HepG2 (cell line): ENCODE results near the gene EPB41L1. TPM values are rescaled to one million over a fixed set of nuclear protein-coding genes. Genes with fewer than 3 reads are reported as not detected.

ENCODE experiments used
- DNMT3B ChIP-seq: conservative IDR thresholded peaks from 2 replicates; pipeline ENCODE4 v1.6.1; 2016; ENCODE audit warnings: missing biosample characterization, control low read depth
- EED ChIP-seq: sonication (generic); formaldehyde crosslinking; IDR thresholded peaks from 2 replicates; pipeline ENCODE4 v1.5.0; 2020; ENCODE audit warnings: mild to moderate bottlenecking, missing genetic modification reagents
- ERF ChIP-seq: IDR thresholded peaks from 2 replicates; pipeline ENCODE4 v1.6.1; 2018; ENCODE audit warnings: missing biosample characterization, missing genetic modification reagents
- GTF2F1 ChIP-seq: fragments of 150-350 bp; IDR thresholded peaks from 2 replicates; pipeline ENCODE4 v1.6.1; 2014; ENCODE audit warnings: low read length
- IRX3 ChIP-seq: sonication (generic); formaldehyde crosslinking; IDR thresholded peaks from 2 replicates; pipeline ENCODE4 v1.8.1; 2023; ENCODE audit warnings: mild to moderate bottlenecking, low read depth, missing genetic modification reagents, borderline replicate concordance
- JUND ChIP-seq: sonication (generic); formaldehyde crosslinking; IDR thresholded peaks from 2 replicates; pipeline ENCODE4 v1.8.0; 2022; ENCODE audit warnings: mild to moderate bottlenecking, missing genetic modification reagents
- MATR3 ChIP-seq: sonication (generic); formaldehyde crosslinking; IDR thresholded peaks from 2 replicates; pipeline ENCODE4 v1.4.0; 2020; ENCODE audit warnings: missing genetic modification reagents
- PITX1 ChIP-seq: sonication (generic); formaldehyde crosslinking; IDR thresholded peaks from 2 replicates; pipeline ENCODE4 v1.5.1; 2020; ENCODE audit warnings: mild to moderate bottlenecking, missing genetic modification reagents
- SALL1 ChIP-seq: sonication (generic); formaldehyde crosslinking; IDR thresholded peaks from 2 replicates; pipeline ENCODE4 v1.8.0; 2022; ENCODE audit warnings: mild to moderate bottlenecking, missing genetic modification reagents
- TCF12 ChIP-seq, 2 experiments: fragments of 450-650 bp in 1 of 2; sonication (generic) in 1 of 2; formaldehyde crosslinking in 1 of 2; IDR thresholded peaks; 2 replicates each; pipeline versions ENCODE4 v1.6.1 to v1.8.0; 2017 to 2022; ENCODE audit warnings: antibody characterized with exemption in 1 of 2, mild to moderate bottlenecking in 1 of 2, missing genetic modification reagents in 1 of 2, moderate library complexity in 1 of 2
- TP53 ChIP-seq: sonication (generic); formaldehyde crosslinking; conservative IDR thresholded peaks from 2 replicates; pipeline ENCODE4 v1.4.0; 2020; ENCODE audit warnings: missing genetic modification reagents
- ZFP37 ChIP-seq: sonication (generic); formaldehyde crosslinking; IDR thresholded peaks from 2 replicates; pipeline ENCODE4 v1.4.0; 2020; ENCODE audit warnings: missing genetic modification reagents, borderline replicate concordance
- ZKSCAN1 ChIP-seq: fragments of 150-350 bp; IDR thresholded peaks from 2 replicates; pipeline ENCODE4 v1.6.1; 2014; ENCODE audit warnings: low read length
- ZMYM3 ChIP-seq: sonication (generic); formaldehyde crosslinking; IDR thresholded peaks from 2 replicates; pipeline ENCODE4 v1.5.1; 2020; ENCODE audit warnings: mild to moderate bottlenecking, missing genetic modification reagents
- ZNF329 ChIP-seq: sonication (generic); formaldehyde crosslinking; IDR thresholded peaks from 2 replicates; pipeline ENCODE4 v1.9.0; 2021; ENCODE audit warnings: low read depth, mild to moderate bottlenecking, missing genetic modification reagents
- ZNF501 ChIP-seq: sonication (generic); formaldehyde crosslinking; IDR thresholded peaks from 2 replicates; pipeline ENCODE4 v1.5.1; 2020; ENCODE audit warnings: mild to moderate bottlenecking, moderate library complexity, missing genetic modification reagents
- ZNF678 ChIP-seq: sonication (generic); formaldehyde crosslinking; IDR thresholded peaks from 2 replicates; pipeline ENCODE4 v1.4.0; 2020; ENCODE audit warnings: mild to moderate bottlenecking, missing genetic modification reagents
- polyA plus RNA-seq, 8 experiments: library from polyadenylated mRNA; depleted of rRNA in 3 of 8; stranded (reverse) in 7 of 8; unstranded in 1 of 8; fragments of >200 nt; fragmentation: Illumina TruSeq in 4 of 8; extraction: Trizol in 4 of 8; gene quantifications; 2 replicates each; pipeline versions ENCODE4 v1.2.1 to v1.2.3, GENCODE V29; 2011 to 2016; ENCODE audit warnings: low read depth in 4 of 8, missing spikeins in 1 of 8, mixed read lengths in 1 of 8; ENCODE audit not compliant: insufficient read depth in 1 of 8
- total RNA-seq, 5 experiments: library from RNA; depleted of rRNA; stranded (reverse); fragments of >200 nt; fragmentation: Illumina TruSeq; extraction: Trizol; gene quantifications; 2 replicates each; pipeline ENCODE4 v1.2.3, GENCODE V29; 2016; ENCODE audit warnings: low read depth in 1 of 5
- TF ChIP-seq, protein P1 (sequence below): sonication (generic); formaldehyde crosslinking; IDR thresholded peaks from 2 replicates; pipeline ENCODE4 v1.4.0; 2020; ENCODE audit warnings: missing genetic modification reagents, borderline replicate concordance
- TF ChIP-seq, protein P2 (sequence below): sonication (generic); formaldehyde crosslinking; IDR thresholded peaks from 2 replicates; pipeline ENCODE4 v1.4.0; 2020; ENCODE audit warnings: mild to moderate bottlenecking, low read depth, missing genetic modification reagents
- TF ChIP-seq, protein P3 (sequence below): sonication (generic); formaldehyde crosslinking; IDR thresholded peaks from 2 replicates; pipeline ENCODE4 v1.4.0; 2020; ENCODE audit warnings: mild to moderate bottlenecking, missing genetic modification reagents
- TF ChIP-seq, protein P4 (sequence below): sonication (generic); formaldehyde crosslinking; IDR thresholded peaks from 2 replicates; pipeline ENCODE4 v1.8.1; 2023; ENCODE audit warnings: mild to moderate bottlenecking, missing genetic modification reagents

Gene EPB41L1
- total and polyA plus RNA-seq, 2 of the 13 experiments (the other 11 are each of a cell fraction or from before 2014, with no cell fraction given) = 16.7 to 39.0 TPM

DNA sequence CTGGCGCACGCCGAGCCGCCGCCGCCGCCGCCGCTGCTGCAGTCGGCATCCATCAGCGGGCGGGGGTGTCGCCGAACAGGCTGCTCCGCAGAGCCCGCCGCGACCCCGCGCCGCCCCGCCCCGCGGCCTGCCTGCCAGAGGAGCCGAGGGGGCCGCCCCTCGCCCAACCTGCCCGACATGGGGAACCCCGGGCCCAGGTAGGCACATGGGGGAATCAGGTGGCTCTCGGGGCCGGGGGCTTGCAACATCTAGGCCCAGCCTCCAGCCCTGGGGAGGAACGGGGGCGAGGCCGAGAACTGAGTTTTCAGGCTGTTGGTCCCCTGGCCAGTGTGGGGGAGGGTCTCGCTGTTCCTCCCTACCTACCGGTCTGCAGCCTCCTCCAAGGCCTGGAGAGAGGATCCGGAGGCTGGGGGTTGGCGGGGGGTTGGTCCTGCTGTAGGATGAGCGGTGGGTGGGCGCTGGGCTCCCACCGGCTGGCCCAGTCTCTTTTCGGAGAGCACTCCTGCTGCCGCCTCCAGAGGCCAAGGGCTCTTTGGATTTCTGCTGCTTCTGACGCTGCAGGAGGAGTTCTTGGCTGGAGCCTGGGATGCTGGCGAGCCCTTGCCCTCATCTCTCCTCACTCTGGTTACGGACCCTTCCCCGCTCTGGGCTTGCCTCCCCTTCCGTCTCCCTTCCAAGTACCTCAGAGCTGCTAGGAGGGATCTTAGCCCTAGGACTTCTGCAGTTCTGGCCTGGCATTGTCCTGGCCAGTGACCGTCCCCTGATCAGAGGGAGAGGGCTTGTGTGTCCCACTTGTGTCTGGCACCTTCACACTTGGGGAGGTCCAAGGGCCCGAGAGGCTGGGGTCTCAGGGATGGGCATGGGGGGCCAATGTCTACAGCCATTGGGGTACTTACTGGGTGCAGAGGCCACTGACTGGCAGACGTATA, at the start of gene EPB41L1 (continued):
- TF ChIP-seq, protein P1, sequence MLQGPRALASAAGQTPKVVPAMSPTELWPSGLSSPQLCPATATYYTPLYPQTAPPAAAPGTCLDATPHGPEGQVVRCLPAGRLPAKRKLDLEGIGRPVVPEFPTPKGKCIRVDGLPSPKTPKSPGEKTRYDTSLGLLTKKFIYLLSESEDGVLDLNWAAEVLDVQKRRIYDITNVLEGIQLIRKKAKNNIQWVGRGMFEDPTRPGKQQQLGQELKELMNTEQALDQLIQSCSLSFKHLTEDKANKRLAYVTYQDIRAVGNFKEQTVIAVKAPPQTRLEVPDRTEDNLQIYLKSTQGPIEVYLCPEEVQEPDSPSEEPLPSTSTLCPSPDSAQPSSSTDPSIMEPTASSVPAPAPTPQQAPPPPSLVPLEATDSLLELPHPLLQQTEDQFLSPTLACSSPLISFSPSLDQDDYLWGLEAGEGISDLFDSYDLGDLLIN (CRISPR knock-in tag) = 0 out of 2 replicates have a peak, but pooled peaks have one; percentile 51
- TF ChIP-seq, protein P2, sequence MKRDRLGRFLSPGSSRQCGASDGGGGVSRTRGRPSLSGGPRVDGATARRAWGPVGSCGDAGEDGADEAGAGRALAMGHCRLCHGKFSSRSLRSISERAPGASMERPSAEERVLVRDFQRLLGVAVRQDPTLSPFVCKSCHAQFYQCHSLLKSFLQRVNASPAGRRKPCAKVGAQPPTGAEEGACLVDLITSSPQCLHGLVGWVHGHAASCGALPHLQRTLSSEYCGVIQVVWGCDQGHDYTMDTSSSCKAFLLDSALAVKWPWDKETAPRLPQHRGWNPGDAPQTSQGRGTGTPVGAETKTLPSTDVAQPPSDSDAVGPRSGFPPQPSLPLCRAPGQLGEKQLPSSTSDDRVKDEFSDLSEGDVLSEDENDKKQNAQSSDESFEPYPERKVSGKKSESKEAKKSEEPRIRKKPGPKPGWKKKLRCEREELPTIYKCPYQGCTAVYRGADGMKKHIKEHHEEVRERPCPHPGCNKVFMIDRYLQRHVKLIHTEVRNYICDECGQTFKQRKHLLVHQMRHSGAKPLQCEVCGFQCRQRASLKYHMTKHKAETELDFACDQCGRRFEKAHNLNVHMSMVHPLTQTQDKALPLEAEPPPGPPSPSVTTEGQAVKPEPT = 0 out of 2 replicates have a peak, but pooled peaks have one; percentile 29
- 0 out of 2 replicates have a peak, but pooled peaks have one; percentile 30 for TF ChIP-seq DNMT3B (CRISPR knock-in tag)
- 0 out of 2 replicates have a peak, but pooled peaks have one; percentile 39 for TF ChIP-seq ZFP37
- TF ChIP-seq, protein P3, sequence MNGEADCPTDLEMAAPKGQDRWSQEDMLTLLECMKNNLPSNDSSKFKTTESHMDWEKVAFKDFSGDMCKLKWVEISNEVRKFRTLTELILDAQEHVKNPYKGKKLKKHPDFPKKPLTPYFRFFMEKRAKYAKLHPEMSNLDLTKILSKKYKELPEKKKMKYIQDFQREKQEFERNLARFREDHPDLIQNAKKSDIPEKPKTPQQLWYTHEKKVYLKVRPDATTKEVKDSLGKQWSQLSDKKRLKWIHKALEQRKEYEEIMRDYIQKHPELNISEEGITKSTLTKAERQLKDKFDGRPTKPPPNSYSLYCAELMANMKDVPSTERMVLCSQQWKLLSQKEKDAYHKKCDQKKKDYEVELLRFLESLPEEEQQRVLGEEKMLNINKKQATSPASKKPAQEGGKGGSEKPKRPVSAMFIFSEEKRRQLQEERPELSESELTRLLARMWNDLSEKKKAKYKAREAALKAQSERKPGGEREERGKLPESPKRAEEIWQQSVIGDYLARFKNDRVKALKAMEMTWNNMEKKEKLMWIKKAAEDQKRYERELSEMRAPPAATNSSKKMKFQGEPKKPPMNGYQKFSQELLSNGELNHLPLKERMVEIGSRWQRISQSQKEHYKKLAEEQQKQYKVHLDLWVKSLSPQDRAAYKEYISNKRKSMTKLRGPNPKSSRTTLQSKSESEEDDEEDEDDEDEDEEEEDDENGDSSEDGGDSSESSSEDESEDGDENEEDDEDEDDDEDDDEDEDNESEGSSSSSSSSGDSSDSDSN (CRISPR knock-in tag) = peak; percentile 50; the same call in 1 of the 2 replicates
- TF ChIP-seq MATR3 (CRISPR knock-in tag) = no peak
- TF ChIP-seq TP53 (CRISPR knock-in tag) = no peak
- TF ChIP-seq GTF2F1 = no peak
- TF ChIP-seq PITX1 (CRISPR knock-in tag) = peak; percentile 36; the same call in 1 of the 2 replicates
- TF ChIP-seq IRX3 (CRISPR knock-in tag) = peak; percentile 49; the same call in 1 of the 2 replicates
- TF ChIP-seq ZKSCAN1 = no peak
- TF ChIP-seq EED = no peak
- TF ChIP-seq ZMYM3 (CRISPR knock-in tag) = peak; percentile 35; the same call in 1 of the 2 replicates
- 0 out of 2 replicates have a peak, but pooled peaks have one; percentile 24 for TF ChIP-seq ERF (CRISPR knock-in tag)
- TF ChIP-seq ZNF501 (CRISPR knock-in tag) = peak; percentile 49; the same call in 1 of the 2 replicates
- TF ChIP-seq, protein P4, sequence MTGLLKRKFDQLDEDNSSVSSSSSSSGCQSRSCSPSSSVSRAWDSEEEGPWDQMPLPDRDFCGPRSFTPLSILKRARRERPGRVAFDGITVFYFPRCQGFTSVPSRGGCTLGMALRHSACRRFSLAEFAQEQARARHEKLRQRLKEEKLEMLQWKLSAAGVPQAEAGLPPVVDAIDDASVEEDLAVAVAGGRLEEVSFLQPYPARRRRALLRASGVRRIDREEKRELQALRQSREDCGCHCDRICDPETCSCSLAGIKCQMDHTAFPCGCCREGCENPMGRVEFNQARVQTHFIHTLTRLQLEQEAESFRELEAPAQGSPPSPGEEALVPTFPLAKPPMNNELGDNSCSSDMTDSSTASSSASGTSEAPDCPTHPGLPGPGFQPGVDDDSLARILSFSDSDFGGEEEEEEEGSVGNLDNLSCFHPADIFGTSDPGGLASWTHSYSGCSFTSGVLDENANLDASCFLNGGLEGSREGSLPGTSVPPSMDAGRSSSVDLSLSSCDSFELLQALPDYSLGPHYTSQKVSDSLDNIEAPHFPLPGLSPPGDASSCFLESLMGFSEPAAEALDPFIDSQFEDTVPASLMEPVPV (CRISPR knock-in tag) = peak; percentile 57; the same call in 1 of the 2 replicates
- TF ChIP-seq TCF12 (IDR thresholded peaks at IDR 0.05) = no peak
- TF ChIP-seq TCF12 (CRISPR knock-in tag; IDR thresholded peaks at IDR 0.05) = 0 out of 2 replicates have a peak, but pooled peaks have one; percentile 31
- TF ChIP-seq JUND (CRISPR knock-in tag) = no peak
- TF ChIP-seq ZNF678 (CRISPR knock-in tag) = peak; percentile 67; the same call in 1 of the 2 replicates
- 0 out of 2 replicates have a peak, but pooled peaks have one; percentile 44 for TF ChIP-seq ZNF329 (CRISPR knock-in tag)
- TF ChIP-seq SALL1 (CRISPR knock-in tag) = 0 out of 2 replicates have a peak, but pooled peaks have one; percentile 13
